Colon (tissue), 2 donors: ENCODE data around the gene PRR5L.

ENCODE experiments used
- FAIRE-seq: peaks from 2 replicates; lab custom pipeline; 2012; peaks lifted over from hg19 to GRCh38; lab: Jason Lieb, UNC
- donor health status: control.
- donor health status: control.

PRR5L gene

GRCh38 chr11:36295926-36296325 lies at the start of gene PRR5L:
TSS of gene PRR5L (plus strand) at chr11:36296288. CDS start at chr11:36401122, 104,834 bp downstream.
- no peak for FAIRE-seq

- no peak for FAIRE-seq
These were observed 48.6 kb upstream of the PRR5L start for GRCh38 chr11:36247493-36247892.

DNA sequence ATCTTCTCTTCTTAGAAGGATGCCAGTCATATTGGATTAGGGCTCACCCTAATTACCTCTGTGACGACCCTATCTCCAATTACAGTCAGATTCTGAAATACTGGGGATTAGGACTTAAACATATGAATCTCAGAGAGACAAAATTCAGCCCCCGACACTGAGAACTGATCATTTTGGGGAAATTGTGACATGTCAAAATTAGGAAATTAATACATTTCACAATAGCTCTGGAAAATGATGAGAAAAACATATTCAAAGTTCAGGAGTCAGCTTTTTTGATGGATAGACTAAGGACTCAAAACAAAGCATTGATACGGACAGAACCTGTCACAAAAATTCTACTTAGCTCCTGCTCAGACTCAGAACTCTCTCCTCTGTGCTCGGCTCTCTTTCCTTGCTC lies 47.7 kb upstream of the PRR5L start:
- no peak for FAIRE-seq

- no peak for FAIRE-seq
These were observed 46.8 kb upstream of the PRR5L start for GRCh38 chr11:36249246-36249645.

DNA sequence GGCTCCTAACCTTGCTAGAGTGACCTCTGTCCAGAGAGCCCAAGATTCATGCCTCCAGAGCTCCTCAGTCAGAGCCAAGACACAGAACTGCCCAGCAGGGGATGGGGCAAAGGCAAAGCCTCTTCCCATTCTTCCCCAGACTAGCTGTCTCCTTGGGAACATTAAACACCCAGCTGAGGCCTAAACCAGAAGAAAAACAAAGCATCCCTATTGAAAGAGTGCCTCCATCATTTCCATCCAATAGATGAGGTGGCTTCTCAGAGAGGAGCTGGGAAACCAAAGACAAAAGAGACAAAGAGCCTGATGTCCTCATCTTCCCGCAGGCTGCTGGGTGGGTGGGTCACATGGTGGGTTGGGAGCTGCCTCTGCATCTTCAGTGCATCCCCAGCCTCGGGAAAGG lies 44.3 kb upstream of the PRR5L start:
- no peak for FAIRE-seq

DNA sequence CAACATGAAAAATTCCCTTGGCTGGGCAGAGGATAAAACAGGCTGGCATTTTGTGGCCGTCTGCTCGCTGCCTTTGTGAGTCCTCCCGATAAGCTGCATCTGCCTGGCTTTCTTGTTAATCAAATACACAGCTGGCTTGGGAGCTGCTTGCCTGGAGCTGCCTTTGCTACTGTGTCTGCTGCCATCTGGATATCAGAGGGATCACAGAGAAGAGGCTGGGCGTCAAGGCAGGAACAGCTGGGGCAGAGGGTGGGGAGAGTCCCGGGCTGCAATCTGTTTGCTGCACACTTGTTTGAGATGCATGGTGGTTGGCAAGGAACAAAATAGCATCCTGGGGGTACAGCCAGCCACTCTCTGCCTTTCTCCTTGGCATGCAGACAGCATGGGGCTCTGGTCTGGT lies 42.9 kb upstream of the PRR5L start:
- FAIRE-seq = no peak

- FAIRE-seq = no peak
These were observed 41.4 kb upstream of the PRR5L start for GRCh38 chr11:36254713-36255112.

- no peak for FAIRE-seq
These were observed 38.7 kb upstream of the PRR5L start for GRCh38 chr11:36257351-36257750.

GRCh38 chr11:36258730-36259360 lies 37.2 kb upstream of the PRR5L start:
- no peak for FAIRE-seq

- FAIRE-seq = no peak
These were observed 35.0 kb upstream of the PRR5L start for GRCh38 chr11:36261094-36261493.

GRCh38 chr11:36264011-36264972 lies 31.8 kb upstream of the PRR5L start:
- no peak for FAIRE-seq

DNA sequence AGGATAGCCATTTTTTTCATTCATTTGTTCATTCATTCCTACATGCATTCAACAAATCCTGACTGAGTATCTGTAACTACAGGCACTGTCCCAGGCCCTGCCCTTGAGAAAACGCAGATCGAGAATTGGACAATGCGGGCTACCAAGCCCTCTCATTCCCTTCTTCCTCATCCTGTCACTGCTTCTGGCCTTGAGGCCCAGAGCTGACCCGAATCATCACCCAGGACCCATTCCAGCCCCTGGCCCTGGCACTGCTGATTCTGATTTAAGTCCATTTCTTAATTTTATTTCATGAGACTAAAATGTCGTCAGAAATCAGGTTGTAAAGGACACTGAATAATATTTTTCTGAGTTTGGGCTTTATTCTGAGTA lies 31.1 kb upstream of the PRR5L start:
- no peak for FAIRE-seq

DNA sequence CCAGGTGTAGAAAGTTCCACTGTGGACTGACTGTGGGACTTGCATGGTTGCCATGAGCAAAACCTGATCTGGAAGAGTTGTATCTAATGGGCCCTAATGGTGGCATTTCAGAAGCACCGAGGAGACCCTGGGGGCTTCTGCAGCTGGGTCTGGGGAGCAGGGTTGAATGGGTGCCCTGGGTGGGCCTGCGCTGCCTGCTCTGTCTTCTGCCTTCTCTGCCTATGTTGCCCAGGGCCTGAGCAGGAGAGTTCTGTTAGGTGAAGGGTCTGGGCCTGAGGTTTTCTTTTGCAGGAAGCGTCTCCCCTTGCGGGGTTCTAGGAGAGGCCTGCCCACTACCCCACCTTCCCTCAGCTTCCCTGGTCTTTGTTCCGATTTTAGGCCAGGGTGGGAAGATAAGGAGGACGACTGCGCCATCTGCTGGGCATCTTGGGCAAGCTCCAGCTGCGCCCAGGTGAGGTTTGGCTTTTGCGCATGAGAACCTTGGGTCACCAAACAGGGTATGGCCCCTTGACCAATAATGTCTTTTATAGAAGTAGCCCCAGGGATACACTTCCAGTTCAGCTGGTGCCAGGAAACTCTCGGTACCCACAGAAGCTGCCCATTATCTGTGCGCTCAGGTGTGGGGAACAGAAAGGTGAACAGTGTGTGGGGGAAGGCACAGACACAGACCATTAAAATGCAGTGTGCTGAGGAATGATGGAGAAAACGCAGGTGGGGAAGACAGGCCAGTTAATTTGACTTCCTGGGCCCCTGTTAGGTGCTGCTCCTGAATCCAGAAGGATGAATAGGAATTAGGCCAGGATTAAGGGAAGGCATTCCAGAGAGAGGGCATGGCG lies 30.1 kb upstream of the PRR5L start:
- no peak for FAIRE-seq

DNA sequence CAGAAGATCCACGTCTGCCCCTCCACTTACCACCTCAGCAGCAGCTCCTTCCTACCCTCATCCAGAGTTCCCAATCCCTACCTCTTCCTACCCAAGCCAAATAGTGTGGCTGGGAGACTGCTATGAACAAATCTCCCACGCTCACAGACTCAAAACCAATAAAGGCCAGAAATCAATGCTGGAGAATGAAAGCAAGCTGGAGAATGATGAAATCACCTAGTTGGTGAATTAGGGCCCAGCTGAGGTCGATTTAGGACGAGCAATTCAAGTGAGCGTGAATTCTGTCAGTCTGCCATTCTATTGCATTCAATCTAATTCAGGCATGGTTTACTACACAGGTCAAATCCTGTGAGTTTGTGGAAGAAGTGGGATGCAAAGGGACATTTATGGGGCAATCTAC lies 29.3 kb upstream of the PRR5L start:
- no peak for FAIRE-seq

- FAIRE-seq = no peak
These were observed 27.6 kb upstream of the PRR5L start for GRCh38 chr11:36268337-36268985.

GRCh38 chr11:36270701-36271100 lies 25.4 kb upstream of the PRR5L start:
- no peak for FAIRE-seq

DNA sequence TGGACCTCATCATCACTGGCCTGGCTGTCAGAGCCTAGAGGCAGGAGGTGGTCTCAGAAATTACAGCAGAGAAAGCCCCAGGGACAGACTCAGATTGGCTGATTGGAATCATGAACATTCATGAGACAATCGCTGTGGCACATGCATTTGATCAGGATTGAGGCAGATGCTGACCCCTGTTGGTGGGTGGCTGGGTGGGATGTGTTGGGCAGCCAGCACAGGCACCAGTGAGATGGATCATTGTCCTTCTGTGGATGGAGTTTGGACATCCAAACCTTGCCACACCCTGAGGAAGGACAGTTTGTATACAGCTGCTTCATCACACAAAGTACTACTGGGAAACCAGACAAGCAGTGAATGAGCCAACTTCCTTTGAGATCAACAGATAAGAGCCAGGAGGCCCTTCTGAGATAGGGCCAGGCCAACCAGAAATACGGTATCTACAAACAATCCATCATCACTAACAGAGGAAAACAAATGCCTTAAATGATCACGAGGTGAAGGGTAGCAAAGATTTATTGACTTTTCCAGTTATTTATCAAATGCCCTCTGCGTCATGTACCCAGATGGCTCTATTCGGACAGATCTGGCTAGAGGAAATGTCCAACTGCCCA lies 24.2 kb upstream of the PRR5L start:
- FAIRE-seq = no peak

- no peak for FAIRE-seq
These were observed 23.0 kb upstream of the PRR5L start for GRCh38 chr11:36273110-36273509.

GRCh38 chr11:36274414-36274813 lies 21.7 kb upstream of the PRR5L start:
- FAIRE-seq = no peak

DNA sequence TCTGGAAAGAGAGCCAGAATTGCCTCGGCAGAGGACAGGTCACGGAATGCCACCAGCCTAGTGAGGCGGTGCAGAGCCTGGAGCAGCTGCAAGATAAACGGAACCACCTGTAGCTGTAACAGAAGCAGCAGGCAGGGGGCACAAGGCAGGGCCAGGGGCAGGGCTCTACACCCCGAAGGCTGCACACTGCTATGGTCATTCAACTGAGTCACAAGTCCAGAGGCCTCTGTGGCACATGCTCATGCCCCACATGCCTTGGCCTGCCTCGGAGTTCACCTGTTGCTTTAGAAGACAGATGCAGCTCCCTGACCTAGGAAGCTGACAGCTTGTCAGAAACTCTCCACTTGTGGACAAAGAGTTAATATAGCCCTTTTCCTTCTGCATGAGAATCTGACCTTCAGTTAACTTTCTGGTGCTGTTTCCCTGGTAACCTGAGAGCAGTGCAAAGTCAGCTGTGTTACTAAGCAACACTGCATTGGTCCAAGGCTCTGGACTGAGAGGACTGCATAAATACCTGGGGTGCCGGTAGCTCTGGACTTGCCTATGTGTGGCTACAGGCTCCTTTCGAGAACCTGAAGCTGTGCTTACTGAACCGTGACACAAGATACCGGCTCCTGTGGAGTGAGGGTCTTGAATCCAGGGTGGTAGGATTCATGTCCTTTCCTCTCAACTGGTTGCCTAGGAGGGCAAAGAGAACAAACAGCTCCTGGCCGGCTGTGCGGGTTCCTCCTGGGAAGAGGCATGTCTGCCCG lies 17.4 kb upstream of the PRR5L start:
- no peak for FAIRE-seq

GRCh38 chr11:36280531-36280930 lies 15.6 kb upstream of the PRR5L start:
- no peak for FAIRE-seq
